T-helper 17 cell (primary cell): ENCODE data around the gene HOXA3. TPM values are rescaled to one million over a fixed set of nuclear protein-coding genes. Genes with fewer than 3 reads are reported as not detected.

Experiments
- ATAC-seq: fragments of 150-1000 bp; cut with Tn5 transposase; 2 replicates; pipeline ENCODE4 v1.10.0; 2021; ENCODE audit warnings: mild to moderate bottlenecking, moderate library complexity
- DNase-seq, 3 donors: peaks; one replicate each; pipeline versions ENCODE4 v3.0.0 to v3.0.0-alpha.2; 2020 to 2021
- H3K9me3 ChIP-seq: one replicate; pipeline ENCODE4 v1.7.0; 2013; ENCODE audit warnings: low read length, mild to moderate bottlenecking; ENCODE audit not compliant: control insufficient read depth, poor library complexity, severe bottlenecking
- H3K27ac Mint-ChIP-seq: one replicate; pipeline ENCODE4 v1.8.0; 2022; ENCODE audit warnings: mild to moderate bottlenecking, moderate library complexity, mixed read lengths
- H3K27me3 Mint-ChIP-seq: one replicate; pipeline ENCODE4 v1.8.0; 2022; ENCODE audit warnings: mixed read lengths
- H3K36me3 Mint-ChIP-seq: one replicate; pipeline ENCODE4 v1.8.0; 2022; ENCODE audit warnings: low read depth, mixed read lengths
- H3K4me1 Mint-ChIP-seq: one replicate; pipeline ENCODE4 v1.8.0; 2022; ENCODE audit warnings: mild to moderate bottlenecking, mixed read lengths
- H3K4me3 Mint-ChIP-seq: one replicate; pipeline ENCODE4 v1.8.0; 2022; ENCODE audit warnings: mild to moderate bottlenecking, moderate library complexity, mixed read lengths
- total RNA-seq, 4 donors: library from RNA in 2 of 4; stranded (reverse) in 2 of 4; gene quantifications; one replicate each; pipeline ENCODE4 v1.2.3 and lab custom pipeline; 2022 to 2026

Gene HOXA3
- total RNA-seq, 2 donors from 2014 or later, result not detected

DNA sequence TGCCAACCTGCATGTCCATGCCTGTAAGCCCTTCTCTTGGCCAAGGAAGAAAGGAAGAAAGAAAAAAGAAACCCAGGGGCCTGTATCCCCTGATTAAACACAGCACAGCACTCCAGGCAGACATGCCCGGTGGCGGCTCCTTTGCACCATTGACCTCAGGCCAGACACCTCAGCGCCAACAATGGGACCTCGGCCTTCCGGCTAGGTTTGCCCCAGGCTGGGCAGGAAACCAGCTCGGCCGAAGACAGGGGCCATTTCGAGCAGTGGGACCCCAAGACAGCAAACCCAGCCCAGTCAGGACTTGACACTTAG is 18.9 kb upstream of the HOXA3 start:
- ATAC-seq, result no peak
- peaks cover 26% of the 10 kb centered on the region for H3K4me1 Mint-ChIP-seq
- DNase-seq, result no peak
- peak overlapping the region; percentile 85 for H3K27ac Mint-ChIP-seq
- peak overlapping the region; percentile 80 for H3K4me3 Mint-ChIP-seq
- peaks cover 71% of the 10 kb centered on the region for H3K27me3 Mint-ChIP-seq
- H3K36me3 Mint-ChIP-seq, result peaks cover 2% of the 10 kb centered on the region
- no peaks in the 10 kb centered on the region for H3K9me3 ChIP-seq

DNA sequence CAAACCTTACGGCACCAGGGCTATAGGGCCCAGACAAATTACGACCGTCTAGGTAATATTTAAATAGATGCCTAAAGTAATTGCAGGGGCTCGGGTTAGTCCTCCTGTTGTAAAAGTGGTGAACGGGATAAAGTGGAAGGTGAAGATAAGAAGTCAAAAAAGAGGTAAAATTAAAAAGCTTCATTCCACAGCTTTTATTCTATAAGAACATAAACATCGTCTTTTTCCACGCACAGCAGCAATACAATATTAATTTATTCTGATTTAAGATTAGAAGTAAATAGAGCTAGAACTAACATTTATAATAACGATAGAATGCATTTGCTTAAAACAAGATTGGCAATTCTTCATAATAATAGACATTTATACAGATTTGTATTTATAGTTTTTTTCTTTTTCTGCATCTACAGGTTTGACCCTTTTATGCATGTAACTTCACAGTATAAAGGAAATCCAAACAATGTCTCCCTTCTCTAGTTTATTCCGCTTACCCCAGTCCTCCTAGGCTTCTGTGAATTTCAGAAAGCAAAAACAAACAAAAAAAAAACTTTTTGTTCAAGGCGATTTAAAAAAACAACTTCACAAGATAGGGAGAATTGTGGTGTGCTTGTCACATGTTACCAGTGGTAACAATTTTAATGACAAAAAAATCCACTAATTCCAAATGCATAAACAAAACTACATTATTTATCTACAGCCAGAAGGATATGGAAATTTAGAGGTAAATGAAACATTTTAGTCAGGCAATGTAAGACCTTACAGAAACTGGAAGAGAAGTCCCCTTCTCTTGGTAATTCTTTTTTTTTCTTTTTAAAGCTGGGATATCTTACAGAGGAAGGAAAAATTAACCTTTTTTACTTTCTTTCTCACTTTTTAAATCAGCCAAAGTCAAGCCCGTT is 18.3 kb upstream of the HOXA3 start:
- peaks cover 68% of the 10 kb centered on the region for H3K27me3 Mint-ChIP-seq
- no peaks in the 10 kb centered on the region for H3K9me3 ChIP-seq
- H3K4me1 Mint-ChIP-seq, result peaks cover 26% of the 10 kb centered on the region
- no peak overlapping the region for H3K4me3 Mint-ChIP-seq
- H3K36me3 Mint-ChIP-seq, result peaks cover 2% of the 10 kb centered on the region
- no peak for ATAC-seq
- DNase-seq, result no peak
- peak overlapping the region; percentile 85 for H3K27ac Mint-ChIP-seq

DNA sequence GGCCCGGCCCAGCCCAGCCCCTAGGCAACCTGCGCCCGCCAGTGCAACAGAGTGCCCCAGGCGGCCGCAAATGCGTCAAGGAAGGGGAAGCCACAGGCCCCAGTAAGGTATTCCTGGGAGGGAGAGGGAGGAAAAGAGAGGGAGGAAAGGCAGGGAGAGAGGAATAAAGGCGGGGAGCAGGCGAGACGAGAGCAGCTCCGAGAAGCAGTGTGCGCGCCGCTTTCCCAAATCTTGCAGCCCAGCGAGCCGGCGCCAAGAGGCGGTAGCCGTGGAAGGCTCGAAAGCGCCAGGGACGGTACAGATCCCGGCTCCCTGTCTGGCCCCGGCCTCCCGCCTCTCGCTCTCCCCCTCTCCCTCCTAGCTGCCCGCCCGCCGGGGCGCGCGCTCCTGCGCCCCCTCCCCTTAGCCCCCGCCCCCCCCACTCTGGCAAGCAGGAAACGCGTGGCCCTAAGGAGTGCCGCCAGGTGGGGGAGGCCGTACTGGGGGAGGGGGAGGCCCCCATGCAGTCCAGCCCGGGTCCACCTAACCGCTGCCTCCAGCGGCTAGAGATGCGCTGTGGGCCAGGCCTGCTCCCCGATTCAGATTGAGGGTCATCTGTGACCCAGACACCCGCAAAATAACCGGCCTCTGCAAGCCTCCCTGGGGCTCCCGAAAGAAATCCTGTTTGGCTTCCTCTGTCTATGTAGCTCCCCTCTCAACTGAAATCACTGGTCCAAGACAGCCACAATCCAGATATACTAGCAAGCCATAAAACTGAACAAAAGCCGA is 17.5 kb upstream of the HOXA3 start:
- H3K27me3 Mint-ChIP-seq, result peaks cover 63% of the 10 kb centered on the region
- no peak overlapping the region for H3K27ac Mint-ChIP-seq
- peak; percentile 35 for ATAC-seq
- peak overlapping the region; percentile 28 for H3K4me3 Mint-ChIP-seq
- H3K9me3 ChIP-seq, result no peaks in the 10 kb centered on the region
- peaks cover 2% of the 10 kb centered on the region for H3K36me3 Mint-ChIP-seq
- no peak for DNase-seq
- peaks cover 25% of the 10 kb centered on the region for H3K4me1 Mint-ChIP-seq

DNA sequence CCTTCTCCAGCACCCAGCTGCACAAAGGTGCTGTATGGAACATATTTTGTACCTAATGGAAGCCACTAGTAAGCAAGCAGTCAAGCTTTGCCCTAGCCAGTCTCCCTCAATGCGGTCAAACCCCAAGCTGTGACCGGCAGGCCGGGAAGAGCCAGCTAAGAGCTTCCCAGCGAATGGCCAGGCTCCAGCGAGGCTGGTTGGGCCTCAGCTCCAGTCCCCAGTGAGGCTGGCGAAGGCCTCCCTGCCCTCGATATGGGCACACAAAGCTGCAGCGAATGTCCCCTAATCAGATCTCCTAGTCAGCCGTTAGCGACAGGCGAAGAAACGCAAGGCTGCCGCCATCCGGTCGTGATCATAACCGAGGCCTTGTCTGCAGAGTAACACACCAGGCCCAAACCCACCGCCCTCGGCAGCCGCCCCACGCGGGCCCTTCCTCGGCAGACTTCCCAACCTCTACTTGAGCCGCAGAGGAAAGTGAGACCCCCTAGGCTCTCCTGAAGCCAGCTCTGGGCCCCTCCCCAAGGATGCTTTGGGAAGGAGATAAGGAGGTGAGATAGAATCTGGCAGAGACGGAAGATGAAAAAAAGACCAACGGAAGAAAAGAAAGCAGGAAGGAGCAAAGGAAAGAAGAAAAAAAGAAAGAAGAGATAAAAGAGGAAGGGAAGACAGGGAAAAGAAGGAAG is 16.0 kb upstream of the HOXA3 start:
- H3K9me3 ChIP-seq, result no peaks in the 10 kb centered on the region
- H3K4me3 Mint-ChIP-seq, result no peak overlapping the region
- peaks cover 74% of the 10 kb centered on the region for H3K27me3 Mint-ChIP-seq
- H3K27ac Mint-ChIP-seq, result peak overlapping the region; percentile 49
- DNase-seq (no peak), ATAC-seq (no peak)
- peaks cover 25% of the 10 kb centered on the region for H3K4me1 Mint-ChIP-seq
- H3K36me3 Mint-ChIP-seq, result peaks cover 2% of the 10 kb centered on the region

DNA sequence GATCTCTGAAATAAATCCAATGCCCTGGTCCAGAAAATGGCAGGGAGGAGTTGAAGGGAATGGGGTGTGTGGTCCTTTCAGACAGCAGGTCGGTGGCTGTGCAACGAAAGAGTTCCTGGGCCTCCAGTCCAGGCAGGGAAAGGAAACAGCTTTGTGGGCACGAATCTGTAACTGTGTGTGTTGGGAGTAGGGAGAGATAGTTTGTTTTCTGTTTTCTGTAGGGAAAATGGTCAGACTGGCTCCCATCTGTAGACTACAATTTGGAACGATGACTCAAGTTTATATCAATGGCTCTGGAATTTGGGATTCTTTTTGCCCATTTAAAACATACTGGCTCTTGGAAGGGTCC is 15.5 kb upstream of the HOXA3 start:
- H3K9me3 ChIP-seq, result no peaks in the 10 kb centered on the region
- DNase-seq, result no peak
- Mint-ChIP-seq H3K27ac (peak overlapping the region; percentile 93), H3K36me3 (peaks cover 2% of the 10 kb centered on the region), H3K4me1 (peaks cover 24% of the 10 kb centered on the region), H3K27me3 (peaks cover 79% of the 10 kb centered on the region), H3K4me3 (no peak overlapping the region)
- no peak for ATAC-seq

DNA sequence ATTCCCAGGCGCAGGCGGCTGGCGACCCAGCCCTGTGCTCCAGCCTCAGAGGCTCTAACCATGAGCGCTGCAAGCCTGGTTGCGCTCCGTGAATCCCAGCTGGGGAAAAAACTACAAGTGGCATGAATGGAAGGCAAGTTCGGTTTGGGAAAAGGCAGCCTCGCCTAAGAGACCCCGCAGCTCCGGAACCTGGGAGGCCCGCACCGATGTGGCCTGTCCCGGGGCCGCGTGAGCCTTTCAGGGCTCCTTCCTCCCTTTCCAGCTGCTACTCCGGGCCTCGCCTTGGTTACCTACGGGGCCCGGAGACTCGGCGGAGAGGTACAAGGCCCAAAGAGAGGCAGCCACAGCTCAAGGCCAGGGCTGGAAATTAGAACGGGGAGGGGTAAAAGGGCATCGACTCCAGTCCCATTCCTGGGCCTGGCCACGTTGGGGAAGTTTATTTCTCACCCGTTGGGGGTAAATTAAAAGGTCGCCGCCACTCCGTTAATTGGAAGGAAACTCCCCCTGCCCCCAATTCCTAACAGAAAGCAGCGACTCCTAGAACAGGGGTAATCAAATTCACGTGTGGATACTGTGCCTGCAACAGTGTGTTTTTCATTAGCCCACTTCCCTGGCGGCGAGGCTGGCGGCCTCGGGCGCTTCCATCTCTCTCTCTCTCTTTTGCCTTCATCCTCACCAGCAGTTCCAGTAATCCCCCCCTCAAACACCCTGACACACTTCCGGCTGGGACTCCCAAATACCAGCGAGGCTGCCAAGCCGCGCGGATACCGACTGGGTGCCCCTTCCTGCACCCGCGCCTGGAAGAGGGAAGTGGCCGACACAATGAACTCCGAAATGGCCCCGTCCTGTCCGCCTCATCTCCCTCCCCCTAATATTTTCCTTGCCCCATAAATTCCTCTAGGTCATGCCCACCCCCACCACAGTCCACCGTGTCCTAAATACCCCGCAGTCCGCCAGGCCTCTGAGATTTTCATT is 14.4 kb upstream of the HOXA3 start:
- Mint-ChIP-seq H3K36me3 (peaks cover 2% of the 10 kb centered on the region), H3K27me3 (peaks cover 80% of the 10 kb centered on the region), H3K27ac (peak overlapping the region; percentile 93), H3K4me1 (peaks cover 17% of the 10 kb centered on the region), H3K4me3 (peak overlapping the region; percentile 74)
- no peak for DNase-seq
- H3K9me3 ChIP-seq, result no peaks in the 10 kb centered on the region
- no peak for ATAC-seq

DNA sequence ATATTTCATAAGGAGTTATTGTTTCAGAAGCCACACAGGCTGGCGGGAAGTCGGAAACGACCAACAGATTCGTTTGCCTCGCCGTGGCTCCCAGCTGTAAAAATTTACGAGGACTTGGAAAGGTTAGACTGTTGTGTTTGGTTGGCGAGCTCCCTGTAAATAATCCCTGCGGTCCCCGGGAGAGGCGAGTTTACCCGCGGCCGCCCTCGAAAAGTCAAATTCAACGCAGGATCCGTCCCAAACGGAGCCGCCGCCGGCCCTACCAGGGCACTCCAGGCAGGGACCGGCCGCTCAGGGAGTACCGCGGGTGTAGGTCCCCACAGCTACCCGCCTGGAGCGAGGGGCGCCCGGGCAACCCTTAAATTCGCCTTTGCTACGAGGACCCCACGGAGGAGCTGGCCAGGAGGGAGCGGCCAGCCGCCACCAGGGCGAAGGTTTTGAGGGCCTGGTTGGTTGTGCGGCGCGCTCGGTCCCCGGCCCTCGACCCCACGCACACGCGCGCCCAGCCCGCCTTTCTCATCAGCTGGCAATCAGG is 13.7 kb upstream of the HOXA3 start:
- H3K9me3 ChIP-seq, result no peaks in the 10 kb centered on the region
- no peak for DNase-seq
- H3K4me1 Mint-ChIP-seq, result peaks cover 15% of the 10 kb centered on the region
- H3K27ac Mint-ChIP-seq, result peak overlapping the region; percentile 93
- peaks cover 76% of the 10 kb centered on the region for H3K27me3 Mint-ChIP-seq
- no peak for ATAC-seq
- H3K4me3 Mint-ChIP-seq, result peak overlapping the region; percentile 74
- H3K36me3 Mint-ChIP-seq, result peaks cover 2% of the 10 kb centered on the region

DNA sequence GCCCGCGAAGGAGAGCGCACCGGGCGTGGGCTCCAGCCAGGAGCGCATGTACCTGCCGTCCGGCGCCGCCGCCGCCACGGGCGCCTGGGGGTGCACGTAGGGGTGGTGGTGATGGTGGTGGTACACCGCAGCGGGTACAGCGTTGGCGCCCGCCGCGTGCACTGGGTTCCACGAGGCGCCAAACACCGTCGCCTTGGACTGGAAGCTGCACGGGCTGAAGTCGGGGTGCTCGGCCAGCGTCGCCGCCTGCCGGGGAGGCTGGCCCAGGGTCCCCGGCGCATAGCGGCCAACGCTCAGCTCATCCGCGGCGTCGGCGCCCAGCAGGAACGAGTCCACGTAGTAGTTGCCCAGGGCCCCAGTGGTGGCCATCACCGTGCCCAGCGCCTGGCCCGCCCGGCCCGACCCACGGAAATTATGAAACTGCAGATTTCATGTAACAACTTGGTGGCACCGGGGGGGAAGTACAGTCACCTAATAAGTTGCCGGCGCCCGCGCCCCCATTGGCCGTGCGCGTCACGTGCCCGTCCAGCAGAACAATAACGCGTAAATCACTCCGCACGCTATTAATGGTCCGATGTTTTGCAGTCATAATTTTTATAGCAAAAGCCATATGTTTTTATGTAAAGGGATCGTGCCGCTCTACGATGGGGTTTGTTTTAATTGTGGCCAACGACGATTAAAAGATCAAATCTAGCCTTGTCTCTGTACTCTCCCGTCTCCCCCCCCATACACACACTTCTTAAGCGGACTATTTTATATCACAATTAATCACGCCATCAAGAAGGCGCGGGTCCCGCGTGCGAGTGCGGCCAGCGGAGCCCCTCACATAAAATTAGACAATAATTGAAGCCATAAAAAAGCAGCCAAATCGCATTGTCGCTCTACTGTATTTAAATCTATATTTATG is 13.0 kb upstream of the HOXA3 start, which contains the start of gene HOXA9:
Gene HOXA9, minus strand, starts transcription at position 449 of the 907 bp plus-strand sequence. Its CDS starts 80 bp downstream, at position 369.
- no peaks in the 10 kb centered on the region for H3K9me3 ChIP-seq
- DNase-seq, result no peak
- ATAC-seq, result no peak
- Mint-ChIP-seq H3K27me3 (peaks cover 71% of the 10 kb centered on the region), H3K36me3 (peaks cover 2% of the 10 kb centered on the region), H3K4me1 (peaks cover 16% of the 10 kb centered on the region), H3K27ac (peak within 1 kb of the TSS; percentile 93), H3K4me3 (peak within 1 kb of the TSS; percentile 85)

DNA sequence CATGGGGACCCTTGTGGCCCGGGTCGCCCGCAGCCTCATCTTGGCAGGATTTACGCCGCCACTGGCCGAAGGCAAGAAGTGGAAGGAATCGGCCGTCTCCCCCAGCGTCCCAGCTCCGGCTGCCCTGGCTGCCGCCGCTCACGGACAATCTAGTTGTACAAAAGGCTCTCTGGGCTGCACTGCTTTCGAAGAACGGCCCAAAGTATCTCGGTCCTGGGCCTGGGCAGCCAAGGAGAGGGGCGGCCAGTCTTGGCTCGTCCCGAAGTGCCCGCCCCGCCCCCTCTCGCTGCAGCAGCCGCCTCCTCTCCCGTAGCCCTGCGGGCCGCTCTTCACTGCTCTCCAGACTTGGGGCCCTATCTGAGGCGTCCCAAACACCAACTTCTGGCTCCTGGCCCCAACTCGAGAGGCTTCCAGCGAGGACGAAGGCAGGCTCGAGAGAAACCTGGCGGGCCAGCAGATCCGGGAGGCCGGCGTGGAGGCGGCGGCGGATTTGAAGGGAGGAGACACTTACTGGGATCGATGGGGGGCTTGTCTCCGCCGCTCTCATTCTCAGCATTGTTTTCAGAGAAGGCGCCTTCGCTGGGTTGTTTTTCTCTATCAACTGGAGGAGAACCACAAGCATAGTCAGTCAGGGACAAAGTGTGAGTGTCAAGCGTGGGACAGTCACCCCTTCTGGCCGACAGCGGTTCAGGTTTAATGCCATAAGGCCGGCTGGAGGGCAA is 12.1 kb upstream of the HOXA3 start:
- H3K27me3 Mint-ChIP-seq, result peaks cover 76% of the 10 kb centered on the region
- H3K36me3 Mint-ChIP-seq, result peaks cover 5% of the 10 kb centered on the region
- H3K4me1 Mint-ChIP-seq, result peaks cover 17% of the 10 kb centered on the region
- DNase-seq (no peak), ATAC-seq (no peak)
- H3K4me3 Mint-ChIP-seq, result peak overlapping the region; percentile 85
- H3K9me3 ChIP-seq, result no peaks in the 10 kb centered on the region
- peak overlapping the region; percentile 86 for H3K27ac Mint-ChIP-seq

DNA sequence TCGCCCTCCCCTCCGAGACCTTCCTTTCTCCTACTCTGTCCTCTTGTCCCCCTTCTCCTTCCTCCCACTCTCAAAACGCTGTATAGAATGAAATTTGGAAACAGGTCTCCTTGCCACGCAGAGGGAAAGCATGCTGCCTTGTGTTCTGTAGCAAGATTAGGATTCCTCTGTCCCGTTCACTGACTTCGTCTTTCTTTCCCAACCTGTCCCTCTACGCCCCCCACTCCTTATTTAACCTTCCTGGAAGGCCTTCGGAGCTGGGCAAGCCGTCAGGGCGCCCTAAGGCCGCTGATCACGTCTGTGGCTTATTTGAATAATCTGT is 11.6 kb upstream of the HOXA3 start:
- DNase-seq, result no peak
- Mint-ChIP-seq H3K27me3 (peaks cover 79% of the 10 kb centered on the region), H3K36me3 (peaks cover 5% of the 10 kb centered on the region), H3K4me1 (peaks cover 17% of the 10 kb centered on the region), H3K27ac (peak overlapping the region; percentile 86), H3K4me3 (peak overlapping the region; percentile 64)
- no peak for ATAC-seq
- no peaks in the 10 kb centered on the region for H3K9me3 ChIP-seq
